Spleen (tissue), 7 donors: ENCODE measurements around the gene FOXP1.

Experiments
- CTCF ChIP-seq, 11 experiments: fragments of 200-600 bp in 7 of 11; fragments of 450-650 bp in 4 of 11; sonication (generic) in 4 of 11; IDR thresholded peaks in 8 of 11; conservative IDR thresholded peaks in 3 of 11; 1 replicate in 7 of 11; 2 replicates in 4 of 11; pipeline versions ENCODE4 v1.4.0 to v1.8.0; 2016 to 2021; ENCODE audit warnings: antibody characterized with exemption in 11 of 11, inconsistent platforms in 4 of 11, mild to moderate bottlenecking in 1 of 11
- POLR2A ChIP-seq, 3 donors: fragments of 450-650 bp; IDR thresholded peaks; one replicate each; pipeline ENCODE4 v1.5.1; 2017; ENCODE audit warnings: antibody characterized with exemption in 3 of 3, mild to moderate bottlenecking in 1 of 3
- POLR2AphosphoS5 ChIP-seq, 3 donors: sonication (generic); formaldehyde crosslinking; IDR thresholded peaks; one replicate each; pipeline ENCODE4 v1.5.1; 2017; ENCODE audit warnings: antibody characterized with exemption in 3 of 3
- donor health status: DM: no; HTN: no; CAD: no; lungs with moderate emphysema.
- donor health status: DM: no; HTN: no; CAD: no.
- donor health status: DM: no; HTN: no; CAD: no.

GRCh38 chr3:71409352-71409751 lies 174.2 kb downstream of the FOXP1 start:
- no peak for TF ChIP-seq CTCF (IDR thresholded peaks at IDR 0.05 in 8 of 11, conservative IDR thresholded peaks at IDR 0.05 in 3 of 11)
- no peak for TF ChIP-seq POLR2A (IDR thresholded peaks at IDR 0.05)
- TF ChIP-seq POLR2AphosphoS5 (IDR thresholded peaks at IDR 0.05) = no peak
